COLO829 (cell line): ENCODE data around the gene CFAP74.
A peak's percentile ranks its signal among the peaks of the same experiment; 100 is the strongest.

ENCODE experiments used
- DNase-seq: peaks from one replicate; pipeline ENCODE4 v3.0.0; 2012; ENCODE audit warnings: low spot score

The CFAP74 gene

GRCh38 chr1:1914971-1915692 is 88.5 kb downstream of the CFAP74 start, which contains the start of gene CALML6:
CALML6 (plus strand) TSS chr1:1915260; CDS start chr1:1915281, 21 bp downstream.
- no peak for DNase-seq

GRCh38 chr1:1914101-1914970 is 89.2 kb downstream of the CFAP74 start:
- DNase-seq: no peak

DNA sequence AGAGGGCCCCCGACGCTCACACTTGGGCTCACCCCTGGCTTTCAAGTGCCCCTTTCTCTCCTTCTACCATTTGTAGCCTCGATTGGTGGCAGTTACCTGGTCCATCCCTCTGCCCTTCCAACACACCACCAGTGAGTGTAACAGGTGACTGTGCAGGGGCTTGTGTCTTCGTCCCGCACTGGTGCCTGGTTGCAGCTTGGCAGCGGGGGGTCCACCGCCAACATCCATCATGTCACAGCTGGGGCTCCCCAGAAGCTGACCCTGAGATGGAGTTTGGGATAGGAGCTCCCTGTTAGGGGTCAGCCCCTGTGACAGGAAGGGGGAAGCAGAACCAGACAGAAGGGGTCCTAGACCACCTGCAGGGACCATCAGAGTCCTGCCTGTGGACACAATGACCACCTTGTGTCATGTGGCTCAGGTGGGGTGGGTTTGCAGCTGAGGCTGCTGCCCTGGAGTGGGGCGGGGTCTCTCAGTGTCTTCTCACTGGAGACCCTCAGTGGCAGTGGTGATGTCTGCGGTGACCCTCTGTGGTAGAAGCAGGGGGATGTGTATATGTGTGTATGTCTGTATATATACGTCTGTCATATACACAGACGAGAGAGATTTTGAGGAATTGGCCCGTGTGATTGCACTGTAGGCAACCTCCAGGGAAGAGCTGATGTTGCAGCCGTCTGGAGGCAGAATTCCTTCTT is 92.1 kb downstream of the CFAP74 start:
- no peak for DNase-seq

GRCh38 chr1:1910651-1911331 is 92.8 kb downstream of the CFAP74 start:
- no peak for DNase-seq

DNA sequence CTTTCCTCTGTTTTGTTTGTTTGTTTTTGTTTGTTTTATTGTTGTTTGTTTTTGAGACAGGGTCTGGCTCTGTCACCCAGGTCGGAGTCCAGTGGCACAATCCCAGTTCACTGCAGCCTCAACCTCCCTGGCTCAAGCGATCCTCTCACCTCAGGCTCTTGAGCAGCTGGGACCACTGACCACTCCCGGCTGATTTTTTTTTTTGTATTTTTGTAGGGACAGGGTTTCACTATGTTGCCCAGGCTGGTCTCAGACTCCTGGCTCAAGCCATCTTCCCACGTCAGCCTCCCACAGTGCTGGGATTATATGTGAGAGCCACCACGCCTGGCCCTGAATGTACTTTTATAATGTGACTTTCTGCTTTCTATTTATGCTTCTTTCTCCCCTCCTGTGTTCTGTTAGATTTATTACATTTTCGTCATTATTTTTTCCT is 93.5 kb downstream of the CFAP74 start:
- DNase-seq: no peak

DNA sequence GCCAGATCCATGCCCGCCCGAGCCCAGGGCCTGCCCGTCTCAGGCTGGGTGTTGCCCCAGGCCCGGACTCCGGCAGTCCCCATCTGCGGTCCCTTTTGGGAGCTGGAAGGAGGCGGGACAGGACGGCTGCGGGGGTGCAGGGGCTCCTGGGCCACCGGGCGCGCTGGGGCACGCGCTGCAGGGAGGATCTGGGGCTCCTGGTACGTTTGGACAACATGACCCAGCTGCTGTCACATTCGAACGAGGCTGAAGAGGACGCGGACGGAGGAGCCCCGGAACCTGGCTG is 95.1 kb downstream of the CFAP74 start:
- no peak for DNase-seq

GRCh38 chr1:1907098-1907736 is 96.4 kb downstream of the CFAP74 start:
- DNase-seq: no peak

- DNase-seq: peak; percentile 77
Measured at GRCh38 chr1:1906185-1907097, 97.1 kb downstream of the CFAP74 start.

- DNase-seq: no peak
Measured at GRCh38 chr1:1903224-1903623, 100.4 kb downstream of the CFAP74 start.

DNA sequence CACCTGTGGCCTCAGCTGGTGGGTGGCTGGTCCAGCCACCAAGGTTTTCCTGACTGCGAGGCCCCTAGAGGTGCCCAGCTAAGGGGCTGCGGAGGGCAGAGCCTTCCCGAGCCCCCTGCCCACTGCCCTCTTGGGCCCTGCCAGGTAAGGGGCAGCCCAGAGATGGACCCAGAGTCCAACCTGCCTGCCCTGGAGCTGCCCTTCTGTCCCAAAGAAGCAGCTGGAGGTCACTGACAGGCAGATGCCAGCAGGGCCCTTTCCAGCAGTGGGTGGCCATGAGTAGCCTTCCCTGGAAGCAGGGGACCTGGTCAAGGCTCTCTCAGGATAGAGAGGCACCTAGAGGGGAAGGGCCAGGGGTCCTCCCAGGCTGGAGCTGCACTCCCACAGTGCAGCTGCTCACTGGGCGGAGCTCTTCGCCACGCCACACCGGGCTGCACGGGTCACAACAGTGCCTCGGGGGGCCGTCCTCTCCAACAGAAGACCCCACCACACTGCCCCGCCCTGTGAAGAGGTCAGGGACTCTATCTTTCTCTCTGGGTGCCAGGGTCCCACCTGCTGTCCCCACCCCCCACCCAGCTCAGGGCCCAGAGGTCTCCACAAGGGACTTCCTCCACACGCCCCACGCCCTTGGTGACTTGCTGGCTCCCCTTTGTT is 101.8 kb downstream of the CFAP74 start:
- DNase-seq: no peak

- no peak for DNase-seq
Measured at GRCh38 chr1:1900883-1901640, 102.5 kb downstream of the CFAP74 start.

DNA sequence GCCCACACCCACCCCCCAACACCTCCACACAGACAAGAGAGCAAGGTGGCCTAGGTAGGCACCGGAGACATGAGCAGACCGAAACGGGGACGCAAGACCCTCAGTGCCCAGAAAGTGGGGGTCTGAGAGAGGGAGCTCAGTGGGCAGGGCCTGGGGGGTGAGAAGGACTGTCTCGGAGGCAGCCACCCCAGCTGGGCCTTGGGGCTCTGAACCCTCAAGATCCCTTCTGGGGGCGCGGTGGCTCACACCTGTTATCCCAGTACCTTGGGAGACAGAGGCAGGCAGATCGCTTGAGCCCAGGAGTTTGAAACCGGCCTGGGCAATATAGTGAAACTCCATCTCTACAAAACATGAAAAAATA is 103.6 kb downstream of the CFAP74 start:
- no peak for DNase-seq

DNA sequence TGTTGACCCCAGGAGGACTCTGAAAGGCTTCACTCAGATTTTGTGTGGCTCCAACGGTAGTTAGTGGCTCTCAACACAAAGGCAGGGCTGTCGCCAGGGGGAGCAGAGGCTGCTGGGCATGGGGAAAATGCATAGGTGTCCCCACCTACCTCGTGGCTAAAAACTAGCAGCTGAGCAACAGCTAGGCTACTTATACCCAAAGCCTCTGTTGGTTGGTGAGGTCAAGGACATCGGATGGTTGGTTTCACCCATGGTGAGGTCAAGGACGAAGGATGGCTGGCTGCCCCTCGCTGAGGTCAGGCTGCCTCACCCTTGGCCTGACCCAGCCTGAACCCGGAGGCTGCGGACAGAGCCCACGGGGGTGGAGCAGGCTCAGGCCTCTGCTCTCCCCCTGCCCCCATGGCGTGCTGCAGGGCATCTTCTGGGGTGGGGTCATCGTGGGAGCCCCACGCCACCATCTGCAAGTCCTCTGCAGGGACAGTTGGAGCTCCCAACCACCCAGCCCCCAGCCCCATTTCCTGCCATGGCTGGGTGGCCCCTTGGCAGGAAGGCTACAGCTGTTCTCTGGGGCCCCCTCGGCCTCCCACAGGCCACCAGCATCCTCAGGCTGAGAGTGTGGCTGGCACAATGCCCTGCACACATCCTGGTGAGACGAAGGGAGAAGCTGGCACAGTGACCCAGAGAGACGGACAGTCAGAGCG is 104.2 kb downstream of the CFAP74 start:
- DNase-seq: no peak

DNA sequence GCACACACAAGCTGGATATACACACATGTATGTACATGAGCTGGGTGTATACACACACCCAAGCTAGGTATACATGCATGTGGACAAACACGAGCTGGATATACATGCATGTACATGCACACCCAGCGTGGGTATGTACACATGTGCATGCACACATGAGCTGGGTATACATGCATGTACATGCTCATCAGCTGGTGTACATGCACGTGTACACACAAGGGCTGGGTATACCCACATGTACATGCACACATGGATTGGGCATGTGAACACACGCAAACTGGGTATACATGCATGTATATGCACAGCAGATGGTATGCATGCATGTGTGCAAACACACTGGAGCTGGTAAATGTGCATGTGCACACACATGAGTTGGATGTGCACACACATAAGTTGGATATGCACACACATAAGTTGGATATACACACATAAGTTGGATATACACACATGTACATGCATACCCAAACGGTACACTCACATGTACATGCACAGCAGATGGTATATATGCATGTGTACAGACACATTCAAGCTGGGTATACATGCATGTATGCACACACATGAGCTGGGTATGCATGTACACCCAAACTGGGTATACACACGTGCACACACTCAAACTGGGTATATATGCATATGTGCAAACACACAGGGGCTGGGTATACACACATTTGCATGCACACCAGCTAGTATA is 105.2 kb downstream of the CFAP74 start:
- no peak for DNase-seq

- DNase-seq: no peak
Measured at GRCh38 chr1:1895456-1896336, 107.9 kb downstream of the CFAP74 start.

GRCh38 chr1:1895060-1895418 is 108.5 kb downstream of the CFAP74 start:
- no peak for DNase-seq

GRCh38 chr1:1894354-1895059 is 109.1 kb downstream of the CFAP74 start:
- no peak for DNase-seq
